GM12875 (cell line): ENCODE data around the gene MYH9.
A peak's percentile ranks its signal among the peaks of the same experiment; 100 is the strongest.

Source experiments
- H3K4me3 ChIP-seq: one replicate; pipeline ENCODE4 v1.5.1; 2011; ENCODE audit warnings: low read depth, low read length, control low read depth
- CTCF ChIP-seq: IDR thresholded peaks from 2 replicates; pipeline ENCODE4 v1.5.1; 2011; ENCODE audit warnings: low read depth, mild to moderate bottlenecking, control low read depth, inconsistent platforms, low read length, moderate library complexity, borderline replicate concordance; ENCODE audit not compliant: insufficient read depth

The MYH9 gene

GRCh38 chr22:36374603-36375024 lies 13.2 kb downstream of the MYH9 start:
- TF ChIP-seq CTCF = no peak
- no peak overlapping the region for H3K4me3 ChIP-seq

GRCh38 chr22:36373258-36373579 lies 14.5 kb downstream of the MYH9 start:
- H3K4me3 ChIP-seq = no peak overlapping the region
- no peak for TF ChIP-seq CTCF

GRCh38 chr22:36371920-36372319 lies 15.8 kb downstream of the MYH9 start:
- no peak overlapping the region for H3K4me3 ChIP-seq
- no peak for TF ChIP-seq CTCF

GRCh38 chr22:36369922-36370791 lies 17.6 kb downstream of the MYH9 start:
- H3K4me3 ChIP-seq = no peak overlapping the region

GRCh38 chr22:36369004-36369921 lies 18.5 kb downstream of the MYH9 start:
- H3K4me3 ChIP-seq = no peak overlapping the region
- TF ChIP-seq CTCF = no peak

More at GRCh38 chr22:36369922-36370791, 17.6 kb downstream of the MYH9 start:
- no peak for TF ChIP-seq CTCF

GRCh38 chr22:36368359-36368983 lies 19.3 kb downstream of the MYH9 start:
- H3K4me3 ChIP-seq = no peak overlapping the region
- 0 out of 2 replicates have a peak, but pooled peaks have one; percentile 28 for TF ChIP-seq CTCF
